Measurements from ENCODE around the gene KLF3.

DNA sequence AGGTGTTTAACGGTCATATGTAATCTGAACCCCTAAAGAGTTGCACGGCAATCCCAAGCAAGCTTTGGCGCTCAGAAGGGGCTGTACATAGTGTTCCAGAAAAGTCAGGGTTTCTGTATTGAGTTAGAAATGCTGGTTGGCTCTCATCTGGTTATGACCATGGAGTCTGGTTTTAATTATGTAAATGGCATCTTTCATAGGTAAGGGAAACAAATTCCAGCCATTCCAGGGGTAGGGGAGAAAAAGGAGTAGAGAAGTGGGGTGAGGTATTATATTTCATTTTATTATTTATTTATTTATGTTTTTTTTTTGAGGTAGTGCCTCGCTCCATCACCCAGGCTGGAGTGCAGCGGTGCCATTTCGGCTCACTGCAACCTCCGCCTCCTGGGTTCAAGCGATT, 15.9 kb downstream of the KLF3 start:
- TF ChIP-seq FOXM1 (IDR thresholded peaks at IDR 0.05; ENCODE audit: borderline replicate concordance) (no peak), ARNT (IDR thresholded peaks at IDR 0.05) (no peak), NFRKB (IDR thresholded peaks at IDR 0.05) (no peak), SP1 (IDR thresholded peaks at IDR 0.05) (no peak), FOXK2 (IDR thresholded peaks at IDR 0.05) (no peak), BHLHE40 (IDR thresholded peaks at IDR 0.05; ENCODE audit: borderline replicate concordance) (no peak), SUZ12 (IDR thresholded peaks at IDR 0.05) (no peak), ELF4 (IDR thresholded peaks at IDR 0.05) (no peak), ZNF384 (IDR thresholded peaks at IDR 0.05) (no peak), FOXA1 (IDR thresholded peaks at IDR 0.05) (no peak)

All from HEK293T (cell line).